ENCODE results near the gene DLX2.

The DLX2 gene

DNA sequence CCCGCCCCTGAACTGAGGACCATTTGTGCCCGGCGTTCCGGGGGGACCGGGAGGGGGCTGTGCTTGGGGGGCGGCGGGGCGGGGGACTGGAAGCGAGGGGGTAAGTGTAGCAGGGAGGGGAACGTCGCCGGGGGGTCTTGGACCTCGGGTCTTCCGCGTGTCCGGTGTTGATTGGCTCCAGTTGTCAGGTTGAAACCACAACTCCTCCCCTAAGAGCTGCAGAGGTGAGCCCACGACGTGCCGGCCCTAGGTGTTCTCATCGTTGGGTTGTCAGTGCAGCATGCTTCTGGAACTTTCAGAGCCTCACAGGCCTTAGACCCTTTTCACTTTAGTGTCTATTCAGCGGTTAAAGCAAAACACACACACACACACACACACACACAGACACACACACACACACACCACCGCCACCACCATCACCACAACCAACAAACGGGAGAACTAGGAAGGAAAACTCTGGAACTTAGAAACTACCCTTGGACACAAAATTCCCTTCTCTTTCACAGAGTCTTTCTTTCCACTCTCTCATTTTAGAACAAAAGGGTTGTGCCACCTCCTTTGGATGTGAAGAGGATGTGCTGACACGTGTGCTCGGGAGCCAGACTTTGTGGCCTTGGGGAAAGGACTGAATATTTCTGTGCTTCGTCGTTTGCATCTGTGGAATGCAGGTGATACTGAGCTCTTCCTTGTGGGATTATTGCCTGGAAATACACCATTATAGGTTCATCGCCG is 6.7 kb upstream of the DLX2 start:
- DNase-seq (ENCODE audit: low spot score), result no peak
- ChIA-PET CTCF (interaction anchor here (0.6 kb wide), 1 partner anchor 20 kb away, joined by 3 read pairs; no protein-coding TSS in a partner anchor), POLR2A (ENCODE audit: low non-redundant PET) (no interaction called here)
- H3K27ac ChIP-seq, result no peak overlapping the region
- TF ChIP-seq, protein P1, sequence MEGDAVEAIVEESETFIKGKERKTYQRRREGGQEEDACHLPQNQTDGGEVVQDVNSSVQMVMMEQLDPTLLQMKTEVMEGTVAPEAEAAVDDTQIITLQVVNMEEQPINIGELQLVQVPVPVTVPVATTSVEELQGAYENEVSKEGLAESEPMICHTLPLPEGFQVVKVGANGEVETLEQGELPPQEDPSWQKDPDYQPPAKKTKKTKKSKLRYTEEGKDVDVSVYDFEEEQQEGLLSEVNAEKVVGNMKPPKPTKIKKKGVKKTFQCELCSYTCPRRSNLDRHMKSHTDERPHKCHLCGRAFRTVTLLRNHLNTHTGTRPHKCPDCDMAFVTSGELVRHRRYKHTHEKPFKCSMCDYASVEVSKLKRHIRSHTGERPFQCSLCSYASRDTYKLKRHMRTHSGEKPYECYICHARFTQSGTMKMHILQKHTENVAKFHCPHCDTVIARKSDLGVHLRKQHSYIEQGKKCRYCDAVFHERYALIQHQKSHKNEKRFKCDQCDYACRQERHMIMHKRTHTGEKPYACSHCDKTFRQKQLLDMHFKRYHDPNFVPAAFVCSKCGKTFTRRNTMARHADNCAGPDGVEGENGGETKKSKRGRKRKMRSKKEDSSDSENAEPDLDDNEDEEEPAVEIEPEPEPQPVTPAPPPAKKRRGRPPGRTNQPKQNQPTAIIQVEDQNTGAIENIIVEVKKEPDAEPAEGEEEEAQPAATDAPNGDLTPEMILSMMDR (conservative IDR thresholded peaks at IDR 0.05; ENCODE audit: low read depth), result no peak

DNA sequence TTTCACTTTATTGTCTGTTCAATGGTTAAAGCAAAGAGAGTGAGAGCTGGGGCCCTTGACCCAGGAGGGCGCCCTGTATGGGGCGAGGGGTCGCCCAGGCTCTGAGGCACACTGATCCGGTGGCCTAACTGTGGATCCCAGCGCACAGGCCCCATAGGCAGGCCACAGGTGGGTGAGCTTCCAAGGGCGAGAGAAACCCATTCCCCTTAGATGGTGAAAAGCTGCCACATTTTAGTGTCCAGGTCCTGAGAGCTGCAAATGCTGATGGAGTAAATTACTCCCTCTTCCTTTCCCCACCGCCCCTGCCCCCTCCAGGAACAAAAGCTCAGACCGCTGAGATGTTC is 5.9 kb upstream of the DLX2 start:
- TF ChIP-seq, protein P1 (conservative IDR thresholded peaks at IDR 0.05; ENCODE audit: low read depth), result no peak
- H3K27ac ChIP-seq, result no peak overlapping the region
- ChIA-PET CTCF (no interaction called here), POLR2A (ENCODE audit: low non-redundant PET) (no interaction called here)
- no peak for DNase-seq (ENCODE audit: low spot score)

- TF ChIP-seq, protein P1 (conservative IDR thresholded peaks at IDR 0.05; ENCODE audit: low read depth), result no peak
- ChIA-PET POLR2A (ENCODE audit: low non-redundant PET) (no interaction called here), CTCF (interaction anchor here (0.7 to 0.9 kb wide), 2 partner anchors 534 to 574 kb away, joined by 3 read pairs; no protein-coding TSS in a partner anchor)
- DNase-seq (ENCODE audit: low spot score), result no peak
- no peak overlapping the region for H3K27ac ChIP-seq
These were observed 5.2 kb upstream of the DLX2 start for GRCh38 chr2:172107690-172108586.

DNA sequence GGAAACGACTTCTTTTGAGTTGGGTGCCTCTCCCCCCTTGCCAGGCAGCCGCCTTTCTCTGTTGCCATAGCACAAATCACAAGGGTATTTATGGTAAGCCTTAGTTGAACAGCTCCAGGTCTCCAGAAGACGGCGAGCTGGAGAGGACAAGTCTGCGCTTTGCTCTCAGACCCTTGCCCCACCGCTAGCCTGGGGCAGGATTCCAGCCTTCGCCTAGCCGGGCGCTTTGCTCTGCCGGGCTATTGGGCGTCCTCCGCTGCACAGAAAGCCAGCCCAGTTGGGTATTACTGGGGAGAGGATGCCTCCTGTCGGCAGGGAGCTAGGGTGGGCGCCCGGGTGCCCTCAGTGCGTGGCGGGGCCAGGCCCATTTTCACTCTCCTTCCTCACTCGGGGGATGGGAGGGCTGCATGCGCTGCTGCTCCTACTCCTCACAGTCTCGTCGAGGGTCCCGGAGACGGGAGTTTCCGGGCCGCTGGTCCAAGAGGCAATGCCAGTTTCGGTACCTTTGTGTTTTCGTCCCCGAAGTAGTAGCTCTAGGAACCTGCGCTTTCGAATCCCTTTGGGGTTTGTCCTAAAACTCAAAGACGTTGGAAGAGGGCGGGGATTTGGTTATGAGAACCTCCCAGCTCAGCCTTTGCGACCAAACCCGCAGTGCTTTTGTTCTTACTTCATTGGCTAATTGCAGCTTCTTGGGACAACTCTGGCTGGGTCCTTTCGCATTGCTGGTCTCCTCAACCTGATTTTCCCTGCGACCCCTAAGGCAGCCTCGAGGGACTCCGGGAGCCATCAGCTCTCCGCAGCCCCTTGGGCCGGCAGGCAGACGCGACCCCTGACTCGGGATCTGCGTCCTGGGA is 3.6 kb upstream of the DLX2 start:
- TF ChIP-seq, protein P1 (conservative IDR thresholded peaks at IDR 0.05; ENCODE audit: low read depth), result peak; percentile 54
- H3K27ac ChIP-seq, result peak overlapping the region; percentile 48
- DNase-seq (ENCODE audit: low spot score), result no peak
- CTCF ChIA-PET, result interaction anchor here (0.6 to 0.7 kb wide), 2 partner anchors 401 to 635 kb away, joined by 3 read pairs; no protein-coding TSS in a partner anchor
- POLR2A ChIA-PET (ENCODE audit: low non-redundant PET), result no interaction called here

- TF ChIP-seq, protein P1 (conservative IDR thresholded peaks at IDR 0.05; ENCODE audit: low read depth), result no peak
- CTCF ChIA-PET, result interaction anchor here (0.6 to 0.7 kb wide), 2 partner anchors 164 to 636 kb away, joined by 3 to 5 read pairs; no protein-coding TSS in a partner anchor
- POLR2A ChIA-PET (ENCODE audit: low non-redundant PET), result no interaction called here
- no peak for DNase-seq (ENCODE audit: low spot score)
- no peak overlapping the region for H3K27ac ChIP-seq
These were observed 2.9 kb upstream of the DLX2 start for GRCh38 chr2:172105471-172106107.

All from RWPE1 (cell line).